ENCODE data around the gene C2orf42.

- TF ChIP-seq RAD21 (IDR thresholded peaks at IDR 0.05; ENCODE audit: low read depth) (no peak), POLR2AphosphoS5 (IDR thresholded peaks at IDR 0.05; ENCODE audit: low read depth, low read length) (no peak), CTCF (IDR thresholded peaks at IDR 0.05 in 2 of 3, conservative IDR thresholded peaks at IDR 0.05 in 1 of 3; ENCODE audit: borderline replicate concordance in 1 of 3, insufficient read depth in 1 of 3, low read depth in 2 of 3, low read length in 2 of 3) (no peak), EZH2 (IDR thresholded peaks at IDR 0.05) (no peak)
- TF ChIP-seq, protein P1, sequence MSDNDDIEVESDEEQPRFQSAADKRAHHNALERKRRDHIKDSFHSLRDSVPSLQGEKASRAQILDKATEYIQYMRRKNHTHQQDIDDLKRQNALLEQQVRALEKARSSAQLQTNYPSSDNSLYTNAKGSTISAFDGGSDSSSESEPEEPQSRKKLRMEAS (IDR thresholded peaks at IDR 0.05), result no peak
These were observed 67.6 kb downstream of the C2orf42 start for GRCh38 chr2:70123051-70123828.
